ENCODE results near the gene ZNF425.
"Not testable (repeated sequence)": the region's sequence is repeated elsewhere in the genome, so short reads cannot be mapped to it uniquely, and the experiment has no call there.

The ZNF425 gene

DNA sequence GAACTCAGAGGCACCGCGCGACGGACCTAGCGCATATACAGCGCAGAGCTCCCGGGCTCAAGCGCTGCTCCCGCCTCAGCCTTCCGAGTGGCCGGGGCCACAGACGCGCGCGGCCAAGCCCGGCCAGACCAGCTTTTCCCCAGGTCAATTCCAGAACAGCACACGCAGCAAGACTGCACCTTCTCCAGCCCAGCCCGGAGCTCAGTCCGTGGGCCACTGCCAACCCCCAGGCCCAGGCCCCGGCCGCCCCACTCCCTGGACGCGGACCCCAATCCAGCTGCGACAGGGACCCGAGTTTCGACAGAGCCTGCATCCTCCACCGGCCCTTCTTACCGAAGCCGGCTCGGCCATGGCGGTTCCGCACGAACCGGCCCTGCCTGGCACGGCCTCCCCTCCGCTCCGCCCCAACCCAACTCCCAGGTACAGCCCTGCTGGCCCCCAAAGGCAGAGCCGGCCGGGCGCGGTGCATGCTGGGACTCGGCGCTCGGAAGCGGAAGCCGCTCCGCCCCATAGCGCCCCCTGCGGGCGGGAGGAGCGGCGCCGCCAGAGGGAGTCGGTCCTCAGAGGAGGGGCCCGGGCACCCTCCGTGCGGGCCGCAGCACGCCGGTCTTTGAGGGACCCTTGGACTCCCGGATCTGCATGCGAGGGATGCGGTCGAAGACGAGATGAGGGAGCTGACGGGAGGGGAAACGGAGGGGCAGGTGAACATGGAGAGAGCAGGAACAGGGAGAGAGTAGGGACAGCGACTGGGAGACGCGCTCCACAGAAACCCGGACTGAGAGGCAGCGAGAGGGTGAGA, at the start of gene ZNF425:
TSS of gene ZNF425 (minus strand) at position 462 of the 799 bp plus-strand sequence. CDS start at position 351, 111 bp downstream.
- peak; percentile 96 to 98 for DNase-seq

GRCh38 chr7:149175150-149175549, 49.0 kb upstream of the ZNF425 start:
- DNase-seq = no peak

DNA sequence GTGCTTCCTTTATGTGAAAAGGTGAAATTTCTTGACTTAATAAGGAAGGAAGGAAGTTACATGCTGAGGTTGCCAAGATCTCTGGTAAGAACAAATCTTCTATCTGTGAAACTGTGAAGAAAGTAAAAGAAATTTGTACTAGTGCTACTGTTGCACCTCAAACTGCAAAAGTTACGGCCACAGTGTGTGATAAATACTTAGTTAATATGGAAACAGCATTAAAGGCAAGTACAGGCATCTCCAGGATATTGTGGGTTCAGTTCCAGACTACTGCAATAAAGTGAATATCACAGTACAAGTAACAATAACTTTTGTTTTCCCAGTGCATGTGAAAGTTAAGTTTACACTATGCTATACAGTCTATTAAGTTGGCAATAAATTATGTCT, 46.4 kb upstream of the ZNF425 start:
- no peak for DNase-seq

DNA sequence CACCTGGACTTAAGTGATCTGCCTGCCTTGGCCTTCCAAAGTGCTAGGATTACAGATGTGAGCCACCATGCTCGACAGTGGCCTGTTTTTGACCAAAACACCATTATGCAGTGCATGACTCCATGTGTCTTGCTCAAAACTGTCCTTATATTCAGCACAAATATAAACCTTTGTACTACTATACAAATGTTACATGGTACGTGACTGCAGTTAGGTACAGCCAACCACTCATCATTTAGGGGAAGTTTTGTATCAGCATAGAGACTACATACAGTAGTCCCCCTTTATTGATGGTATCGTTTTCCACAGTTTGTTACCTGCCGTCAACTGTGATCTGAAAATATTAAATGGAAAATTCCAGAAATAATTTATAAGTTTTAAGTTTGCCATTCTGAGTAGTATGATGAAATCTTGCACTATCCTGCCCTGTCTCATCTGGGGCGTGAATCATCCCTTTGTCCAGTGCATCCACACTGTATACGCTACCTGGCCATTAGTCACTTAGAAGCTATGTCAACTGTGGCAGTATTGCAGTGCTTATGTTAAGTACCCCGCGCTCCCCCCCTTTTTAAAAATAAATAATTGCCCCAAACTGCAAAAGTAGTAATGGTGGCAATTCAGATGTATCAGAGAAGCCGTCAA, 45.9 kb upstream of the ZNF425 start:
- no peak for DNase-seq

DNA sequence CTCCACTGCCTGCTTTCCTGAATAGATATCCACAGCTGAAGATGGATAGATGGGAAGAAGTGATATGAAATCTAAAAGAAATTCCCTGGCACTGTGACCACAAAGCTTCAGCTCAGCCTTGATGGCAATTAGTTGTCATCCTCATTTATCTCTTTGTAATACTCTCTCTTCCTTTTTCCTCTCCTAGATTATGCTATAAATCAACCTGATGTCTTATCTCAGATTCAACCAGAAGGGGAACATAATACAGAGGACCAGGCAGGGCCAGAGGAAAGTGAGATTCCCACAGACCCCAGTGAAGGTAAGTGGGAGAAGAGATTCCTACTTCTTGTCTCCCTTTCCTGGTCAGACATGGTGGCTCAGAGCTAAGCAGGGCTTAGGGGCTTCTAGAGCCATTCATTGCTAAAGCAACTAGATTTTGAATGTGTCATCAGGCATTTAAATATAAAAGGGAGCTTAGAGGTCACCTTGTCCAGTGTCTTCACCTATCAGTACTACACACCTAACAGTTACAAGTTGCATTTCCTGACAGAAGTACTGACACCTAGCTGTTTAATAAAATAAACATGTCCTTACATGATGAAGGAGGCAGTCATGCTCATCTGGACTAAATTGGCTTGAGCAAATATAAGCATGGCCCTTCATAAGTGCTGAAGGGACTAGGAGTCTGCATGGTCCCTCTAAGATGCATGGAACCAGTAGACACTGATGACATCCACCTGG, 40.7 kb upstream of the ZNF425 start:
- DNase-seq = no peak

DNA sequence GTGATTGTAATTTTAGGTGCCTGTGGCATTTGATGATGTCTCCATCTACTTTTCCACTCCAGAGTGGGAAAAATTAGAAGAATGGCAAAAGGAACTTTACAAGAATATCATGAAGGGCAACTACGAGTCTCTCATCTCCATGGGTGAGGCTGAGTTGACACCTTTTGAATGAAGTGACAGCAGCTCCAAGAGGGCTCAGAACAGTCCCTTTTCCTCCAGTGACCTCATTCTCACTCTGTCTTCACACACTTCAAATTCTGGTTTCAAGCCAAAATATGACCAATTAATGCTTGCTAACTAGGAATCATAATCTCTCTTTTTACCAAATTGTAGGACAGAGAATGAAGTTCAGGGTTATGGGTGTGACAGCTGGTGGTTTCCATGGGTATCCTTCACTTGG, 40.0 kb upstream of the ZNF425 start:
- no peak for DNase-seq

DNA sequence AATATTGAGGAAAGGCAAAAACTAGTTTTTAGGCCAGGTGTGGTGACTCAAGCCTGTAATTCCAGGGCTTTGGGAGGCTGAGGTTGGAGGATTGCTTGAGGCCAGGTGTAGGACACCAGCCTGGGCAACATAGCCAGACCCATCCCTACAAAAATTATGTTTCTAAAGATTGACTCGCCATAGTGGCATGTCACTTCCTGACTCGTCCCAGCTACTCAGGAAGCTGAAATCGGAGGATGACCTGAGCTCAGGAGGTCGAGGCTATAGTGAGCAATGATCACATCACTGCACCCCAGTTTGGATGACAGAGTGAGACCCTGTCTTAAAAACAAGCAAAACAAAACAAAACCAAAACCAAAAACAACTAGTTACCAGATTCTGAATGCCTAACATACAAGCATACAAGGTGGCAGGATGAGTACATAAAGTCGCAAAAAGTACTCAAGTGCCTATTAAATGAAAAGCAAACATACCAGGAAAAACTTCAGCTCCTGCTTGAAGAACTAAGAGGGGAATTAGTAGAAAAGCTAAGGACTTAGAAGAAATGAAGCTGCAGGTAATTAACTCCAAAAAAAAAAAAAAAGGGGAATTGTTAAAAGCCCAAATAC, 35.2 kb upstream of the ZNF425 start:
- DNase-seq = no peak

GRCh38 chr7:149156898-149157297, 30.8 kb upstream of the ZNF425 start:
- no peak for DNase-seq

DNA sequence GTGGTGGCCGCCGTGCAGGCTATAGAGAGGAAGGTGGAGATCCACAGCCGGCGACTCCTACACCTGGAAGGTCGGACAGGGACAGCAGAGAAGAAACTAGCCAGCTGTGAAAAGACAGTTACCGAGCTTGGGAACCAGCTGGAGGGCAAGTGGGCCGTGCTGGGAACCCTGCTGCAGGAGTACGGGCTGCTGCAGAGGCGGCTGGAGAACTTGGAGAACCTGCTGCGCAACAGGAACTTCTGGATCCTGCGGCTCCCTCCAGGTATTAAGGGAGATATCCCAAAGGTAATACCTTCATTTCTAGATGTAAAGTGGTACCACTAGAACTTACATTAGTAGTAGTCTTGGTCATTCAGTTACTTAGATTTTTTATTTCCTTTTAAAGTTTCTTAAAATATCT, 27.9 kb upstream of the ZNF425 start:
- no peak for DNase-seq

- no peak for DNase-seq
Observed at GRCh38 chr7:149153346-149153745, 27.2 kb upstream of the ZNF425 start.

GRCh38 chr7:149150981-149151380, 24.9 kb upstream of the ZNF425 start:
- DNase-seq = no peak

DNA sequence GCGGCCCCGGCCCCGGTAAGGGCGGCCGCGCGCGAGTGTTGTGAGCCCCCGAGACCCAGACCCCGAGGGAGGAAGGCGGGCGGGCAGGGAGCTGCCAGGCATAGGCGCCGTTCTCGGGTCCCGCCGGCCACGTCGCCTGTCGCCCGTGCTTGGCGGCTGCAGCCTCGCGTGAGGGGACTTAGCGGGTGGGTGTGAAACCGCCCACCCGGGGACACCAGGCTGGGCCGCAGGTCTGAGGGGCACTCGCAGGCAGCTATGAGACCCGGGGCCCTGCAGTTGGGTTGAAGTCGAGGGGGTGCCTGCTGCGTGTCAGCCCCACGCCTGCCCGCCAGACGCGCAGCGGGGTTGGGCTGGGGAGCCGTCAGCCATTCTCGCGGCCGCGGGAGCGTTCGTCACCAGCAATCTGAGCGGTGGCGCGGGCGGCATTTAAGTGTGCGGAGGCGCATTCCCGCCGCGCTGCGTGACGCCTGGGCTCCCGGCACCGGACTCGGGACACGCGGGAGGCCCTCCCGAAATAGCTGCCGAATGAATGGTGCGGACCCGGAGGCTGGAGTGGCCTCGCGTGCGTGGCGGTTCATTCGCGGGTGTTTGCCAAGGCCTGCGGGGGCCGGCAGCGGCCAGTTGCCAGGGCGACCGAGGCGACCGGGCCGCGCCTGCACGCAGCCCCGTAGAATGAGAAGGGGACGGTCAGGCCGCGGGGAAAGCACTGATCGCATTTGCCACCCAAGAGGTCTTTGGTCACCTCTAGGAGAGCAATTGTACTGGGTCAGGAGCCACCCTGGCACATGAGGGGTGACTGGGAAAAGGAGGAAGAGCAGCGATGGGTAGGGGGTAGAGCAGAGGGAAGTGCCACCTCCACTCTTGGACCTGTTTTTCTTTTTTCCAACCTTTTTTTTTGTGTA, 21.9 kb upstream of the ZNF425 start:
- DNase-seq = peak; percentile 74 to 77

- peak; percentile 88 to 90 for DNase-seq
Observed at GRCh38 chr7:149147072-149147751, 21.1 kb upstream of the ZNF425 start, which contains the start of gene ZNF398. Gene ZNF398 (plus strand): TSS chr7:149147453. CDS start chr7:149147743, 290 bp downstream.

DNA sequence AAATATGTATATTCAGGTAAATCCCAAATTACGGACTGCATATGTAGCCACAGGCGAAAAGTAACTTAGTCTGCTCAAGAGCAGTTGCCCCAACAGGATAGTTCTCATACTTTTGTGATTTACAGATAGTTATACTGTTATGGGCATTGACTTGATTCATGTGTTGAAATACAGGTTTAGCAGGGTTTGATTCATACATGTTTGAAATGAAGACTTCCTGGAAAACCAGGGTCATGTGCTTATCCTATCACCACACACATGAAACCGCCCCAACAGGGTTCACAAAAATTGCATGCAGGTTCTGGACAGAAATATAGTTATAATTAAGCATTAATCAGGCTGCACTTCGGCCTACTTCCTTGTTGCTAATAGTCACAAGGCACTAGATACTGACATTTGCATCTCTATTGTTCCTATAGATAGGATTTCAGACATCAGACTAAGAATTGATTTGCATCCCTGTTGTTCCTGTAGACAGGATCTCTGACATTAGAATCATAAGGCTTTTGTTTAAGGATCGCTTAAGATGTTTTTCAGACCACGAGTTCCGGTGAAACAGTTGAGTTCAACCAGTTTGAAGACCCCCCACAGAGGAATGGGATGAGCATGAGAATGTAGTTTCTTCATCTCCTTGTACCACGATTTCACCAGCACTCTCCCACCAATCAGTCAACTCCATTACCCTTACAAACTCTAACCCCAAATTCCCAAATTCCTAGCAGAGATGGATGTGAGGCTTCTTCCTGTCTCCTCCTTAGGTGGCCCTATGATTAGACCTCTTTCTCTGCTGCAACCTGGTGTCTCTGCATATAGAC, 19.1 kb upstream of the ZNF425 start:
- DNase-seq = no peak

DNA sequence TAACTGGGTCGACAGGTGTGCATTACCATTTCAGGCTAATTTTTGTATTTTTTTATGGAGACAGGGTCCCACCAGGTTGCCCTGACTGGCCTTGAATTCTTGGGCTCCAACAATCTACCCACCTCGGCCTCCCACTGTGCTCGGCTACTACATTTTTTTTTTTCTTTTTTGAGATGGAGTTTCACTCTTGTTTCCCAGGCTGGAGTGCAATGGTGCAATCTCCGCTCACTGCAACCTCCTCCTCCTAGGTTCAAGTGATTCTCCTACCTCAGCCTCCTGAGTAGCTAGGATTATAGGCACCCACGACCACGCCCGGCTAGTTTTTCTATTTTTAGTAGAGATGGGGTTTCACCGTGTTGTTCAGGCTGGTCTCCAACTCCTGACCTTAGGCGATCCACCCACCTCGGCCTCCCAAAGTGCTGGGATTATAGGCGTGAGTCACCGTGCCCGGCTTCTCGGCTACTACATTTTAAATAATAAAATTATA, 18.4 kb upstream of the ZNF425 start:
- DNase-seq = not testable (repeated sequence)

- no peak for DNase-seq
Observed at GRCh38 chr7:149141893-149142292, 15.8 kb upstream of the ZNF425 start.

GRCh38 chr7:149140831-149141230, 14.7 kb upstream of the ZNF425 start:
- no peak for DNase-seq

DNA sequence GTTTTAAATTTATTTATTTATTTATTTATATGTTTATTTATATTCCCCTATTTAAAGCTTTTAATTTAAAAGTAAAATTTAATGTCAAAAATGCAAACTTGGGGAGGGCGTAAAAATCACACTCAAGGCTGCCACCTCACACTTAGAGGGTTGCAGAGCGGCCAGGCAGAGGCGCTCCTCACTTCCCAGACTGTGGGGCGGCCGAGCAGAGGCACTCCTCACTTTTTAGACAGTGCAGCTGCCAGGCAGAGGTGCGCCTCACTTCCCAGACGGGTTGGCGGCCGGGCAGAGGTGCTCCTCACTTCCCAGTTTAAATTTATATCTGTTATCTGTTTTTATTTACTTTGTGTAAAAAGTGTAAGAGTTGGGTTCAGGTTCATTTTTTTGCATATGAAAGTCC, 10.0 kb upstream of the ZNF425 start:
- no peak for DNase-seq

- DNase-seq = no peak
Observed at GRCh38 chr7:149133028-149133710, 7.0 kb upstream of the ZNF425 start.

Measured in activated T-cell treated with anti-CD3 and anti-CD28 coated beads, Interleukin-2, amount 50 U/mL, for 48 hours (primary cell).